GM19455 (cell line): ENCODE measurements around the gene ZBTB47.

Source experiments
- ATAC-seq: cut with Tn5 transposase; IDR thresholded peaks from one replicate; pipeline ENCODE4 v1.9.1; 2021; ENCODE audit not compliant: unreplicated experiment

ZBTB47 gene

DNA sequence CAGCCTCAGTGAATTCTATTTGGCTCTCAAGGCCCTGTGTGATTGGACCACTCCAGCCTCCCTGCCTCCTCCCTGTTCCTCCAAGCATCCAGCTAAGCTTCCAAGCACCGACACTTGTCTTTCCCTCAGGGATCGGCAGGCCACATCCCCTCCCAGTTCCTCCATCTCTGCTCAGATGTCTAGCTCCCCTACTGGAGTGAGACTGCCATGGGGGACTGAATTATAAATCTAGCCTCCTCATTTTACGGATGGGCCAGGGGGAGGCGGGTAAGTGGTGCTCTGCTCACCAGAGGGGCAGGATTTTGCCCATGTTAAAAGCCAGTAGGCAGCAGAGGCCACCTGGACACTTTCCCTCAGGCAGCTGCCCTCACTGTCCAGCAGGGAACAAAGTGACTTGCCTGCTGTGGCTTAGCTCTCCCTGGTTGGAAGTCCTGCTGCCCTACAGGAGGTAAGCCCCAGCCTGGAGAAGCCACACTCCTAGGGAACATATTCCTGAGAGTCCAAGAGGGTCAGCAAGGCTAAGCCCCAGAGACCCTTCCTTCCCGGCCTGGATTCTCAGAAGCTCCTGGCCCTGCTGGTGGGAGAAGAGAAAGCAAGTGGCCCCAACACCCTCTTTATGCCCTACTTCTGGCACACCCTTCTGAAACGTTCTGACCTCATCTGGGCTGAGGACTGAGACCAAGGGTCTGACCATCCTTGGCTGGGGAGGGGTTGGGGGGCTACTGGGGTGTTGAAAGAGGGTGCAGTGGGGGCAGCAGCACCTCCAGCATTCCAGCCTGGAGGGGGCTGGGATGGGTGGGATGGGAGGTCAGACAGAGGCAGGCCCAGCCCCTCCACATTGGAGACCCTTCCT lies 58.2 kb downstream of the ZBTB47 start:
- ATAC-seq, result no peak

- ATAC-seq, result no peak
These were observed 58.8 kb downstream of the ZBTB47 start for GRCh38 chr3:42712344-42712648.

DNA sequence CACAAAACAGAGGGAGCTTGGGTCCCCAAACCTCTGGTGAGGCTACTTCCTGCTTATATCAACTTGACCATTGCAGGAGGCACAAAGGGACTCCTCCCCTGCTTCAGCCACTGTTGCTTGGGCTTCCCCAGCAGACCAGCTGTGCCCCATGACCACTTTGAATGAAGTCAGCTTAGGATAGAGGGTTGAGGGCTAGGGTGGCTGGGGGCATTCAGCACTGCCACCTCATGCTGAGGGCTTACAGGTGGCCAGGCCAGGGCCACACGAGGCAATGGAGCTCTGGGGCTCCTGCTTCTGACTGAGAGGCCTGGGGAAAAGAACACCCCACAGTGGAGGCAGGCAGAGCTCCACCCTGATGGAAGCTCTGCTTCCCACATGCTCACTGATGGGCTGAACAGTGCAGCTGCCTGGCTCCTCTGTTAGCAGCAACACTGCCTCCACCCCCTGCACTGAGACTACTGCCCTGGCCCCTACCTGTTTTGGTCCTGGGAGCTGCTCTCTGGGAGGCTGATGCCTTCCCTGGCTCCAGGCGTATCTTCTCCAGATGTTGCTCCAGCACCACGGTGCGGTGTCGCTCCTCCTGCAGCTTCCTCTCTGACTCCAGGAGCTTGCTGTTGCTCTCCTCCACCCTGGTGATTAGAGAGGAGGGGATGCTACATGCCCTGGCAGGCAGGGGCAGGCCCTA lies 59.3 kb downstream of the ZBTB47 start:
- no peak for ATAC-seq

DNA sequence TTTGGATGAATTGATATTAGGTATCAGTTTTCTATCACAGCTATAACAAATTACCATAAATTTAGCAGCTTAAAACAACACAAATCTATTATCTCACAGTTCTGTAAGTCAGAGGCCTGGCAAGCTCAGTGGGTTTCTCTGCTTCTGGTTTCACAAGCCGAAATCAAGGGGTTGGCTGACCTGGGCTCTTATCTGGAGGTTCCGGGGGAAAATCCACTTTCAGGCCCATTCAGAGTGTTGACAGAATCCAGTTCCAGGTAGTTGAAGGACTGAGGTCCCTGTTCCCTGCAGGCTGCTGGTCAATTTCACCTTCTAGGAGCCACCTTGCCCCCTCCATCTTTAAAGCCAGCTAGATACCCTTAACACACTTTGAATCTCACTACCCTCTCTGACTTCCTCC lies 60.2 kb downstream of the ZBTB47 start:
- no peak for ATAC-seq

DNA sequence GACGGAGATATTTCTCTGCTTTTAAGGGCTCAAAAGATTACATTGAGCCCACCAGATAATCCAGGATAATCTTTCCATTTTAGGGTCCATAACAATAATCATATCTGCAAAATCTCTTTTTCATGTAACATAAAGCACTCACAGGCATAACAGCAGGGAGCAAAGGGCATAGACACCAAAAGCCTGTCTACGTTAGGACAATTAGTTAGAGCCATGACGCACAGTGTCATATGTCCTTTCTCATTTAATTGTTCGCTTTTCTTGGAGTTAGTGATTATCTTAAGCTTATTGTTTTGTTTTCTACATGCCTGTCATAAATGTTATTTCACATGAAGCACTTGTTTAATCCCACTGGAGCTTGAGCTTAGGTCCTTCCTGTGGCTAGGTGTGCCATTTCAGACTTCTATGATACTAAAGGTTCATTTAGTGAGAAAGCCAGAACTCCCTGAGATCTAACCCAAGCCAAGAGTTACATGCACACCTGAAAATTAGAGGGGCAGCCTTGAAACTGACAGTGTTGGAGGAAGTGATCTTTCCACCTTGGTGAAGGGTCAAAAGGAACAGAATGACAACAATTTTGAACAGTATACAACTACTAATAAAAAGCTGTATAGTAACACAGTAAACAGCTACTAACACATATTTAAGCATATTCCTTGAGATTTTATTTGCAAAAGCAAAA lies 60.8 kb downstream of the ZBTB47 start:
- no peak for ATAC-seq
